Activated CD8-positive, alpha-beta memory T cell treated with anti-CD3 and anti-CD28 coated beads for 36 hours (primary cell): ENCODE results near the gene DICER1. TPM values are rescaled to one million over a fixed set of nuclear protein-coding genes. Genes with fewer than 3 reads are reported as not detected.
"Not testable (repeated sequence)": the region's sequence is repeated elsewhere in the genome, so short reads cannot be mapped to it uniquely, and the experiment has no call there.

Source experiments
- CTCF ChIA-PET: fragments of 350-600 bp; sonication (Branson Sonifier 250); formaldehyde crosslinking; loops from one replicate; lab custom pipeline; 2021; ENCODE audit warnings: antibody characterized with exemption; lab: Charles Lee
- POLR2A ChIA-PET: fragments of 350-600 bp; sonication (Branson Sonifier 250); formaldehyde crosslinking; loops from one replicate; lab custom pipeline; 2021; ENCODE audit warnings: antibody characterized with exemption; lab: Charles Lee
- total RNA-seq, 2 experiments: library from RNA; stranded (reverse); gene quantifications; one replicate each; pipeline ENCODE4 v1.2.3, GENCODE V29; 2021

DICER1 gene
- total RNA-seq, 2 experiments from 2014 or later = 58.0 to 59.4 TPM

DNA sequence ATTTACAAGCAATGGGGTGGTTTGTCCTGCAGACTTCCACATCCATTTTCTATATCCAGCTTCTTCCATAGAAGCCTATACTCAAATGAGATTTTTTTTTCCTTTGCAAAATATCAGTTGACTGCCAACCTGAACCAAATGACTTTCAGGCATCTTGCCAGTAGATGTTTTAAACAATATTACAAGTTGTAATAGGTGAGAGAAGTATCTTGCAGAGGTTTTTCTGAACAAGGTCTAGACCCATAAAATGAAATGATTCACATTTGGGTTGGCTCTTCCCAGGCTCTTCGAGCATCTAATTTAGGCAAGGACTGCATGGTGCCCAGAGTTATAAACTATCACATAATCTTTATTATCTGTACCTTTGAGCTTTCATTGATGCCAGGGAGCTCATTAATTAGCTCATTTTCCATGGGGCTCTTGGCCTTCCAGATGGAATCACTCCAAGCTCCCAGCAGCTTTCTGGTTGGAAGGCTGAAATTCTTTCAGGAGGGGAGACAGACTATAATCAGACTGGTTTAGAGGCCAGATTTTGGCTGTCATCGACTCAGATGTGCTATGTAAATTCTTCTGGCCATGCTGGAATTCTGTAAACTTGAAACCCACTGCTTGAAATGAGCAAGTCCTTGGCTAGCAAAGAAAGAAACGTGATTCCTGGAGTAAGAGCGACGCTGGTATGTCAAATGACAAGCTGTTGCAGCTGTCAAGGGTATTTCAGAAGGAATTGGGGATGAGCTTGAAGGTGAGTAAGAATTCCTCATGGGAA lies 32.2 kb upstream of the DICER1 start:
- CTCF ChIA-PET = interaction anchor here (0.7 kb wide), 1 partner anchor 28 kb away, joined by 3 read pairs; no protein-coding TSS in a partner anchor
- POLR2A ChIA-PET = no interaction called here

GRCh38 chr14:95188380-95188779 lies 31.1 kb upstream of the DICER1 start:
- POLR2A ChIA-PET = no interaction called here
- CTCF ChIA-PET = no interaction called here

DNA sequence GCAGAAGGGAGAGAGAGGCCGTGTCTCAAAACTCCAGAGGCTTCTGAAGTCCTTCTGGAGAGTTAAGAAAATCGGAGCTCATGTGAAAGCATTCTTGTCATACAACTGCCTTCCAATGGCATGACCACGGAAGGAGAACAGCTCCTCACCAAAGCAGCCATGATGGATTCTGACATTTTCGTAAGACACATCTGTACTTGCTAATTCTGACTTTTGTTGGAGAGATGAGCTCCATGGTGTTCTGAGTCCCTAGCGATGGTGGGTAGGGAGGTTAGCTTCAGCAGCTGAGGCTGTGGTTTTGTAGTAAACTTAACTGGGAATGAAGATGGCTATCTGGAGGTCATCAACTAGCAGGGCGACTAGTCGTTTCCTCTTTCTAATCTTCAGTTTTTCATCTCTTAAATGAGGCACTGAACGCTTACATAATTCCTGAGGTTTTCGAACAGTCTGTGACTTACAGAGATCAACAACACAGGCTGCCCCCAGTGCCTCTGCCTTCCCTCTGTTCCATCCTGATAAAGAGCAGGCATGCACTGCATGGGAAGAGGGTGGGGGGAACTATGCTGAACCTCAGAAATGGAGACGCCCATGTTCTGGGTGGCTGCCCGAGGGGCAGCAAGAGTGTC lies 28.6 kb upstream of the DICER1 start:
- ChIA-PET CTCF (no interaction called here), POLR2A (no interaction called here)

DNA sequence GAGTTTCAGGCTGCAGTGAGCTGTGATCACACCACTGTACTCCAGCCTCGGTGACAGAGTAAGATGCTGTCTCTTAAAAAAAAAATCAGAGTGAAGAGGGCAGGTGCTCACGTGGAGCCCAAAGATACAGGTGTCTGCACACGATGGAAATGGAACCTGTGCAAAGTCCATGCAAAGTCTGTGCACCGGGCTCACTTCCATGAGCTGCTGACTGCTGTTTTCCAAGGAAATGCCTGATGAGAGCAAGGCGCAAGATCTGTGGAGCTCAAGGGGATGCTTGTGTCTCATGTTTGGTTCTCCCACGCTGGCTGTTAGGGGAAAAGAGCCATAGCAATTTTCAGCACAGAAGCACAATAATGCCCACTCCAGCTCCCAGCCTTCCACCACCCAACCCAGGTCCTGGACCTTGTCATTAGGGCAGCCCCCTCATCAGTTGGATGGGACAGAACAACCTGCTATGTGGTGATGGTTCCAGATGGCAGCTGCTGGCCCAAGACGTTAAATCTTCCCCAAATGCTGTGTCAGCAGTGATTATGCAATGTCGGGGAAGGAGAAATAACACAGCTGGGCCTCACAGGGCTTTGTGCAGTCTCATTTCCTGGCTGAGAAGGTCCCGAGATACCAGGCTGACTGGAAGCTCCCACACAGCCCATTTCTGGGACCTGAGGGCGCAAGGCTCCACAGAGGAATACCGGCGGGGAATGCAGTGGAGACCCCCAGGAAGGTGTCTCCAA lies 27.9 kb upstream of the DICER1 start:
- ChIA-PET CTCF (no interaction called here), POLR2A (no interaction called here)

DNA sequence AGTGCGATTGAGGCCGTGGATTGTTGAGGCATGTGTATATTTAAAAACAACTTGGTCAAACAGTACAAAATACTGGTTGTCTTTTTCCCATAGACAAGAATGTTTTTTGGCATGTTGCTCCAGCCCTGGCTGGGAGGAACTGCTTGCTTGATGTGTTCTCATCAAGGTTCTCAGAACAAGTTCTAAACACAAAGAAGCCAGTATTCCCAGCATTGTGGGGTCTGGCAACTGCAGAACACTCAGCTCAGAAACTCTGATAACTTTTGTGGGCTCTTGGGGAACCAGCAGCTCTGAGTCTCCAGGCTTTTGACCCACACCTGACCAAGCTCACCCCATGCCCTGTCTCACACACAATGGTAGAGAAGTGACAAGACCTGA lies 27.1 kb upstream of the DICER1 start:
- CTCF ChIA-PET = no interaction called here
- POLR2A ChIA-PET = no interaction called here

DNA sequence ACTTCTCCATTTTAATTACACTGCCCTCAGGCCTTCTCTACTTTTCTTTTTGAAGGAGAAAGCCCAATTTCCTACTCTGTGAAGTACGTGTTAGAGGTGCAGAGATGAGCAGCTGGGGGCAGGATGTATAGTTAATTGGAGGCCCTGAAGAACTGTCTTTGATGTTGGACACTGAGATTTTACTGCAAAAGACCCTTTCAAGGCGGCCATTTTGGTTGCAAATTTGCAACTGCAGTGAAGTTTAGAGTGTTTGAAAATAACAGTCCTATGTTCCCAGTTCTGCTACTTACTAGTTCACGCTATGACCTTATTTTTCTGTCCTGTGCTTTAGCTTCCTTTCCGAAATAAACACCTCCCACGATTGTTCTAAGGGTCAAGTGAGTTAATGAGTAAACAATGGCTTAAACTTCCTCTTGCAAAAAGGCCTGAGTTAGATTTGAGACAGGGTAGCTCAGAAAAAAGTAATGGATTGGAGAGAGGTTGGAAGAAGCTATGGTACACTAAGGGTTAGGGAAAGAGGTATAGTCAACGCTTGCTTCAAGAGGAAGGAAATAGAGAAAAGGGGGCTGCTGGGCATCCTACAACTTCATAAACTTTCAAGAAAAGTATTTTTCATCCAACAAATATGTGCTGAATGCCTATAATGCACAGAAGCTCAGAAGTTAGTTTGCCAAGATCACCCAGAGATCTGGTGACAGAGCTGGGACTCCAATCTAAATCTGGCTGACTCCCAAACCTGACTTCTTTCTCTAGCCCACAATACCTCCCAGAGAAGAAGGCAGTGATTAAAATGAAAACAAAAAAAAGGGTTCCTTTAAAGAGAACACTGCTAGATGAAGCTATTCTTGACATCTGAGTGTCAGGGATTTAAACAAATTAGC lies 26.4 kb upstream of the DICER1 start:
- ChIA-PET POLR2A (no interaction called here), CTCF (no interaction called here)

- ChIA-PET CTCF (no interaction called here), POLR2A (no interaction called here)
These were observed 25.8 kb upstream of the DICER1 start for GRCh38 chr14:95183082-95183481.

- ChIA-PET CTCF (interaction anchor here (0.6 kb wide), 1 partner anchor 1042 kb away, joined by 3 read pairs; no protein-coding TSS in a partner anchor), POLR2A (no interaction called here)
These were observed 25.1 kb upstream of the DICER1 start for GRCh38 chr14:95182379-95182778.

GRCh38 chr14:95180966-95181741 lies 23.8 kb upstream of the DICER1 start:
- ChIA-PET POLR2A (no interaction called here), CTCF (interaction anchor here (1.4 kb wide), 1 partner anchor 15 kb away, joined by 3 read pairs; no protein-coding TSS in a partner anchor)

DNA sequence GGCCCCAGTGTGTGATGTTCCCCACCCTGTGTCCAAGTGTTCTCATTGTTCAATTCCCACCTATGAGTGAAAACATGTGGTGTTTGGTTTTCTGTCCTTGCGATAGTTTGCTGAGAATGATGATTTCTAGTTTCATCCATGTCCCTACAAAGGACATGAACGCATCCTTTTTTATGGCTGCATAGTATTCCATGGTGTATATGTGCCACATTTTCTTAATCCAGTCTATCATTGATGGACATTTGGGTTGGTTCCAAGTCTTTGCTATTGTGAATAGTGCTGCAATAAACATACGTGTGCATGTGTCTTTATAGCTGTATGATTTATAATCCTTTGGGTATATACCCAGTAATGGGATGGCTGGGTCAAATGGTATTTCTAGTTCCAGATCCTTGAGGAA lies 18.3 kb upstream of the DICER1 start:
- CTCF ChIA-PET = not testable (repeated sequence)

DNA sequence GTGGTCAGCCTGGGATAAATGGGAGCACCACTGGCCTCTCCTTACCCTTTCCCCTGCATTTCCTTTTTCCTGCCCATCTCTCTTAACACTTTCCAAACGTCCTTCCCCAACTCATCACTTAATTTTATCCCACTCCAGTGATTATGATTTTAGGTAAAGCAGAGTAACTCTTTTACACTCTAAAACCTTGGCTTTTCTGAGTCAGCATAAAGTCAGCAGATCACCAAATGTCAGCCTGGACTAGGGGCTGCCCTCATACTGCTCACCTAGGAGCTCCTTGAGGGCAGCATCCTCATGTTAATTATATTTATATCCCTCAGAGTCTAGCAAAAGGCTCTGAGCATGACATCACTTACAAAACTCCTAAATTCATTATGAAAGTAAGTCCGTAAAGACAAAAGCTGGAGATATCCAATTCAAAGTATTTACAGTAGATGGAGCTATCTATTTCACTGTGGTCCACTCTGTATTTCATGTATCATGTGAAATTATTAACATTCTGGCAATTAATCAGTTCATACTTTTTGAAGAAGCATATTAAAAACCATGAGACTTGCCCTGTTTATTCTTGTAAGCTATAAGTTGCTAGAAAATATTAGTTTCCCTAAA lies 17.0 kb upstream of the DICER1 start:
- POLR2A ChIA-PET = no interaction called here
- CTCF ChIA-PET = no interaction called here

More for the DNA sequence above, 18.3 kb upstream of the DICER1 start:
- POLR2A ChIA-PET = not testable (repeated sequence)

- CTCF ChIA-PET = no interaction called here
- POLR2A ChIA-PET = no interaction called here
These were observed 16.2 kb upstream of the DICER1 start for GRCh38 chr14:95173518-95173917.

DNA sequence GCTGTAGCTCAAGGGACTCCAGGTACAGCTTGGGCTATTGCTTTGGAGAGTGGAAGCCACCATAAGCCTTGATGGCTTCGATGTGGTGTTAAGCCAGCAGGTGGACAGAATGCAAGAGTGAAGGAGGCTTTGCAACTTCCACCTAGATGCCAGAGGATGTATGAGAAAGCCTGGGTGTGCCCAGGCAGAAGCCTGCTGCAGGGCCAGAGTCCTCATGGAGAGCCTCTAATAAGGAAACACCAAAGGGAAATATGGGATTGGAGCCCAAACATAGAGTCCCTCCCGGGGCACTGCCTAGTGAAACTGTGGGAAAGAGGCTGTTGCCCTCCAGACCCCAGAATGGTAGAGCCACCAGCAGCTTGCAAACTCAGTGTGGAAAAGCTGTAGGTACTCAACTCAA lies 9.8 kb upstream of the DICER1 start:
- CTCF ChIA-PET = no interaction called here
- POLR2A ChIA-PET = interaction anchor here (1.2 kb wide), 1 partner anchor 10 kb away, joined by 3 read pairs; the partner anchor contains the start of gene DICER1

DNA sequence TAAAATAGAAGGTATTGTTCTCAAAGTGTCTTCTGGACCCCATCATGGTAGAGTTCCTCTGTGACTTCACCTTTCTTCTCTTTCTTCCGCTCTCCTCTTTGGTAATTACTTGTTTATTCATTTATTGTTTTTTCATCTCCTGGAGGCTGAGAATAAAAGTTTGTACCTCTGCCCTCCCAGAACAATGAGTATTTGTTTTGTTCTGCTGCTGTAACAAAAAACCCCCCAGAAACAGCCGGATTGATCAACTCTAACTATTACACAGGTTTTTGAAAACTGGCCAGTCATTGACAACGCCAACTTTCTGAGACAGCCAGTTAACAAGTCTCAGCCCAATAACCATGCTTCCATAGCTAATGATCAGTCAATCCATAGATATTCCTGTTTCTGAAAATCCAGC lies 8.2 kb upstream of the DICER1 start:
- POLR2A ChIA-PET = no interaction called here
- CTCF ChIA-PET = no interaction called here

GRCh38 chr14:95164506-95164905 lies 7.2 kb upstream of the DICER1 start:
- CTCF ChIA-PET = no interaction called here
- POLR2A ChIA-PET = no interaction called here

DNA sequence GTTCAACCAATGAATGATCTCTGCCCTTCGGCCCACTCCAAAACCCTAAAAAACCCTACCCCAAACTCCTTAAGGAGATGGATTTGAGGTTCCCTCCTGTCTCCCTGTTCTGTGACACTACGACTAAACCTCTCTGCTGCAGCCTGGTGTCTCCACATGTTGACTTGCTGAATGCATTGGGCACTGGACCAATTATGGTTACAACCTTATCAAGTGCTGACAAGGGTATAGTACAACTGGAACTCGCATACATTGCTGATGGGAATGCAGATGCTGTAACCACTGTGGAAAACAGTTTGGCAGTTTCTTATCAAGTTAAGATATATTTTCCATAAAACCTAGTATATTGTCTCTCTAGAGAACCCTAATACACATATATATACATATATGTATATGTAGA lies 6.3 kb upstream of the DICER1 start:
- POLR2A ChIA-PET = no interaction called here
- CTCF ChIA-PET = no interaction called here

- POLR2A ChIA-PET = interaction anchor here (0.6 kb wide), 1 partner anchor 493 kb away, joined by 3 read pairs; no protein-coding TSS in a partner anchor
- CTCF ChIA-PET = no interaction called here
These were observed 5.8 kb upstream of the DICER1 start for GRCh38 chr14:95163132-95163531.

DNA sequence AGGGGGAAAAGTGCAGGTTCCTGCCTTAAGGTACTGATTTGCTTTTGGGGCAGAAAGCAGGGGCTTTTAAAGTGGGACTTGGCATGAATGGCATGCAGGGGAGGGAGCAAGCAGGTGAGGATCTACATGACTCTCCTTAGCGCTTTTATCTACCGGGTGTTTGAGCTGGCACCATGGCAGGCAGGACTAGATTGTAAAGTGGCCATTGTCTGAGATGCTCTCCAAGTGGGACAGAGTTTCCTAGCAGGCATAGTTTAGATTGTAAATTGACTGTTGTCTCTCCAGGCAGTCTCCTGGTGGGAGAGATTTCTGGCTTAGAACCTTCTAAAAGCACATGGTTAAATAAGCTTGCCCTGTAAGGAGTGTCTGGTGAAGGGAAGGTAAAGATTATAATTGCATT lies 5.3 kb upstream of the DICER1 start:
- ChIA-PET POLR2A (interaction anchor here (0.6 kb wide), 1 partner anchor 492 kb away, joined by 3 read pairs; no protein-coding TSS in a partner anchor), CTCF (no interaction called here)
